GM18508 (cell line): ENCODE data around the gene TAF4B.
"Not testable (repeated sequence)": the region's sequence is repeated elsewhere in the genome, so short reads cannot be mapped to it uniquely, and the experiment has no call there.

Experiments used
- ATAC-seq: cut with Tn5 transposase; IDR thresholded peaks from one replicate; pipeline ENCODE4 v1.9.1; 2021; ENCODE audit warnings: moderate number of reproducible peaks; ENCODE audit not compliant: insufficient read depth, unreplicated experiment

Gene TAF4B

GRCh38 chr18:26298107-26298506 is 71.9 kb downstream of the TAF4B start:
- no peak for ATAC-seq

- no peak for ATAC-seq
These were observed 75.4 kb downstream of the TAF4B start for GRCh38 chr18:26301681-26302080.

- ATAC-seq = not testable (repeated sequence)
These were observed 77.0 kb downstream of the TAF4B start for GRCh38 chr18:26303222-26303621.

- ATAC-seq = no peak
These were observed 78.3 kb downstream of the TAF4B start for GRCh38 chr18:26304511-26304910.

- ATAC-seq = no peak
These were observed 81.0 kb downstream of the TAF4B start for GRCh38 chr18:26307161-26307773.

GRCh38 chr18:26309281-26309680 is 83.0 kb downstream of the TAF4B start:
- no peak for ATAC-seq

- no peak for ATAC-seq
These were observed 86.0 kb downstream of the TAF4B start for GRCh38 chr18:26312199-26312598.

- no peak for ATAC-seq
These were observed 91.2 kb downstream of the TAF4B start for GRCh38 chr18:26317398-26317797.

- no peak for ATAC-seq
These were observed 94.4 kb downstream of the TAF4B start for GRCh38 chr18:26320686-26321085.

GRCh38 chr18:26322890-26323653 is 96.8 kb downstream of the TAF4B start:
- no peak for ATAC-seq

- no peak for ATAC-seq
These were observed 99.5 kb downstream of the TAF4B start for GRCh38 chr18:26325771-26326170.

GRCh38 chr18:26327062-26327461 is 100.8 kb downstream of the TAF4B start:
- no peak for ATAC-seq

GRCh38 chr18:26332991-26333390 is 106.7 kb downstream of the TAF4B start:
- ATAC-seq = no peak

GRCh38 chr18:26335156-26335555 is 108.9 kb downstream of the TAF4B start:
- no peak for ATAC-seq

GRCh38 chr18:26335571-26336487 is 109.6 kb downstream of the TAF4B start:
- ATAC-seq = no peak

- no peak for ATAC-seq
These were observed 110.3 kb downstream of the TAF4B start for GRCh38 chr18:26336572-26336971.

- ATAC-seq = no peak
These were observed 116.4 kb downstream of the TAF4B start for GRCh38 chr18:26342646-26343045.

- ATAC-seq = no peak
These were observed 124.7 kb downstream of the TAF4B start for GRCh38 chr18:26350961-26351360.

- peak; percentile 54 for ATAC-seq
These were observed 130.0 kb downstream of the TAF4B start for GRCh38 chr18:26356045-26356785.

- no peak for ATAC-seq
These were observed 131.7 kb downstream of the TAF4B start for GRCh38 chr18:26357960-26358359.
